ENCODE data around the gene STMND1.

Gene STMND1

GRCh38 chr6:17099401-17100059, 2.3 kb upstream of the STMND1 start:
- DNase-seq, result no peak

- no peak for DNase-seq
Observed at GRCh38 chr6:17100806-17101205, 1.0 kb upstream of the STMND1 start.

GRCh38 chr6:17102258-17102870, 514 bp downstream of the STMND1 start:
- no peak for DNase-seq

GRCh38 chr6:17103715-17104114, 1.9 kb downstream of the STMND1 start:
- DNase-seq, result no peak

- no peak for DNase-seq
Observed at GRCh38 chr6:17107863-17108262, 6.0 kb downstream of the STMND1 start.

GRCh38 chr6:17115251-17116116, 13.6 kb downstream of the STMND1 start:
- no peak for DNase-seq

- no peak for DNase-seq
Observed at GRCh38 chr6:17116117-17116440, 14.2 kb downstream of the STMND1 start.

- no peak for DNase-seq
Observed at GRCh38 chr6:17120019-17120418, 18.2 kb downstream of the STMND1 start.

GRCh38 chr6:17125407-17125806, 23.6 kb downstream of the STMND1 start:
- DNase-seq, result no peak

GRCh38 chr6:17130786-17131185, 28.9 kb downstream of the STMND1 start:
- DNase-seq, result no peak

GRCh38 chr6:17132967-17133366, 31.1 kb downstream of the STMND1 start:
- no peak for DNase-seq

- DNase-seq, result no peak
Observed at GRCh38 chr6:17138033-17138432, 36.2 kb downstream of the STMND1 start.

- DNase-seq, result no peak
Observed at GRCh38 chr6:17144016-17144415, 42.2 kb downstream of the STMND1 start.

- DNase-seq, result no peak
Observed at GRCh38 chr6:17149571-17149970, 47.7 kb downstream of the STMND1 start.

GRCh38 chr6:17150096-17150495, 48.2 kb downstream of the STMND1 start:
- DNase-seq, result no peak

- no peak for DNase-seq
Observed at GRCh38 chr6:17151888-17152287, 50.0 kb downstream of the STMND1 start.

- no peak for DNase-seq
Observed at GRCh38 chr6:17152703-17153102, 50.9 kb downstream of the STMND1 start.

GRCh38 chr6:17156112-17156921, 54.5 kb downstream of the STMND1 start:
- peak; percentile 30 for DNase-seq

- no peak for DNase-seq
Observed at GRCh38 chr6:17156966-17157365, 55.1 kb downstream of the STMND1 start.

GRCh38 chr6:17157617-17158016, 55.8 kb downstream of the STMND1 start:
- no peak for DNase-seq

- DNase-seq, result no peak
Observed at GRCh38 chr6:17159240-17159639, 57.4 kb downstream of the STMND1 start.

- DNase-seq, result no peak
Observed at GRCh38 chr6:17161076-17161475, 59.2 kb downstream of the STMND1 start.

- no peak for DNase-seq
Observed at GRCh38 chr6:17165383-17165782, 63.5 kb downstream of the STMND1 start.

Measured in NCI-H1048 (cell line).